GM19240 (cell line): ENCODE measurements around the gene PLOD1.
"Not testable (repeated sequence)": the region's sequence is repeated elsewhere in the genome, so short reads cannot be mapped to it uniquely, and the experiment has no call there.

Experiments
- DNase-seq: peaks from one replicate; pipeline ENCODE4 v3.0.0; 2011; ENCODE audit warnings: low spot score; ENCODE audit not compliant: insufficient read length

PLOD1 gene

GRCh38 chr1:11938722-11939526 lies 4.4 kb downstream of the PLOD1 start:
- DNase-seq: no peak

- not testable (repeated sequence) for DNase-seq
Measured at GRCh38 chr1:11939794-11940193, 5.3 kb downstream of the PLOD1 start.

GRCh38 chr1:11940260-11940921 lies 5.9 kb downstream of the PLOD1 start:
- no peak for DNase-seq

GRCh38 chr1:11942280-11942679 lies 7.8 kb downstream of the PLOD1 start:
- no peak for DNase-seq

GRCh38 chr1:11943619-11944018 lies 9.1 kb downstream of the PLOD1 start:
- no peak for DNase-seq

- DNase-seq: no peak
Measured at GRCh38 chr1:11944358-11944931, 9.9 kb downstream of the PLOD1 start.

GRCh38 chr1:11946647-11947046 lies 12.1 kb downstream of the PLOD1 start:
- DNase-seq: no peak

GRCh38 chr1:11948822-11949458 lies 14.4 kb downstream of the PLOD1 start:
- DNase-seq: no peak

- DNase-seq: no peak
Measured at GRCh38 chr1:11951901-11952300, 17.4 kb downstream of the PLOD1 start.

- DNase-seq: no peak
Measured at GRCh38 chr1:11952455-11953109, 18.1 kb downstream of the PLOD1 start.

GRCh38 chr1:11955221-11955620 lies 20.7 kb downstream of the PLOD1 start:
- no peak for DNase-seq

- DNase-seq: no peak
Measured at GRCh38 chr1:11957398-11957797, 22.9 kb downstream of the PLOD1 start.

- DNase-seq: no peak
Measured at GRCh38 chr1:11957897-11958296, 23.4 kb downstream of the PLOD1 start.

GRCh38 chr1:11960276-11960675 lies 25.8 kb downstream of the PLOD1 start:
- DNase-seq: no peak

GRCh38 chr1:11960715-11961114 lies 26.2 kb downstream of the PLOD1 start:
- no peak for DNase-seq

GRCh38 chr1:11961230-11961629 lies 26.7 kb downstream of the PLOD1 start:
- DNase-seq: no peak

GRCh38 chr1:11963622-11964021 lies 29.1 kb downstream of the PLOD1 start:
- no peak for DNase-seq

GRCh38 chr1:11964656-11965055 lies 30.1 kb downstream of the PLOD1 start:
- no peak for DNase-seq

- peak; percentile 45 for DNase-seq
Measured at GRCh38 chr1:11967028-11967547, 32.6 kb downstream of the PLOD1 start.

- no peak for DNase-seq
Measured at GRCh38 chr1:11970441-11971185, 36.1 kb downstream of the PLOD1 start.

GRCh38 chr1:11977625-11978024 lies 43.1 kb downstream of the PLOD1 start:
- no peak for DNase-seq
